Activated naive CD8-positive, alpha-beta T cell (primary cell): ENCODE results near the gene PDE4DIP.
"Not testable (repeated sequence)": the region's sequence is repeated elsewhere in the genome, so short reads cannot be mapped to it uniquely, and the experiment has no call there.

Experiments
- H3K27ac Mint-ChIP-seq: one replicate; pipeline ENCODE4 v1.8.0; 2021; ENCODE audit warnings: mixed read lengths
- H3K27me3 Mint-ChIP-seq: one replicate; pipeline ENCODE4 v1.8.0; 2021; ENCODE audit warnings: mixed read lengths
- H3K36me3 Mint-ChIP-seq: one replicate; pipeline ENCODE4 v1.8.0; 2021; ENCODE audit warnings: mixed read lengths
- H3K4me1 Mint-ChIP-seq: one replicate; pipeline ENCODE4 v1.8.0; 2021; ENCODE audit warnings: low read depth, mixed read lengths
- H3K4me3 Mint-ChIP-seq: one replicate; pipeline ENCODE4 v1.8.0; 2021; ENCODE audit warnings: mild to moderate bottlenecking, mixed read lengths
- H3K9me3 Mint-ChIP-seq: one replicate; pipeline ENCODE4 v1.8.0; 2021; ENCODE audit warnings: low read depth, mixed read lengths

The PDE4DIP gene

GRCh38 chr1:148935381-148936002, 91.3 kb downstream of the PDE4DIP start:
- not testable (repeated sequence) for H3K27ac Mint-ChIP-seq, H3K36me3 Mint-ChIP-seq, H3K9me3 Mint-ChIP-seq, H3K4me1 Mint-ChIP-seq, H3K27me3 Mint-ChIP-seq, H3K4me3 Mint-ChIP-seq

GRCh38 chr1:148942906-148943305, 98.7 kb downstream of the PDE4DIP start:
- not testable (repeated sequence) for H3K27me3 Mint-ChIP-seq, H3K4me1 Mint-ChIP-seq, H3K4me3 Mint-ChIP-seq, H3K27ac Mint-ChIP-seq, H3K36me3 Mint-ChIP-seq, H3K9me3 Mint-ChIP-seq

DNA sequence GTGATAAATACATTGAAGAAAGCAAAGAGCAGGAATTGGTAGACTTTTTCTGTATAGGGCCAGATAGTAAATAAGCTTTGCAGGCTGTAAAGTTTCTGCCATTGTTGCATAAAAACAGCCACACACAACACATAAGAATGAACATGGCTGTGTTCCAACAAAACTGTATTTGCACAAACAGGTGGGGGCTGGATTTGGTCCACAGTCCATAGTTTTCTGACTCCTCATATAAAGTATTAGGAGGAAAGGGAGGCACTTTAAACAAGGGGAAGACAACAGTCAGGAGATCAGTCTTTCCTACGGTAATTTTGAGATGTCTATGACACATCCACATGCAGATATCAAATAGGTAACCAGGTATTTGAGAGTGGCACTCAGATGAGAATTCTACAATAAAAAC, 100.9 kb downstream of the PDE4DIP start:
- H3K27me3 Mint-ChIP-seq, H3K36me3 Mint-ChIP-seq, H3K9me3 Mint-ChIP-seq, H3K4me1 Mint-ChIP-seq, H3K27ac Mint-ChIP-seq, H3K4me3 Mint-ChIP-seq: not testable (repeated sequence)

DNA sequence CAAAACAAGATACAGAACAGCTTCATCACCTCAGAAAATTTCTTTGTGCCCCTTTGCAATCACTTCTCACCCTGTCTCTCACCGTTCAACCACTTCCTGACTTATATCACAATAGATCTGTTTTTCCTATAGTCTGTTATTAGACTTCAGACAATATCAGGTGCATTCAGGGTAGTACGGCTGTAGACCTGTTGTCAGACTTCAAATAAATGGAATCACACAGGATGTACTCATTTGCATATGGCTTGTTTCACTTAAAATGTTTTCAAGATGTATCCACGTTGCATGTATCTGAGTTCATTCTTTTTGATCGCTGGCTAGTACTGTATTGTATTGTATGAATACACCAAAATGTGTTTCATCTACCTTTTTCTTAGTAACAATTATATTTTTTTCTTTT, 104.5 kb downstream of the PDE4DIP start:
- not testable (repeated sequence) for H3K36me3 Mint-ChIP-seq, H3K9me3 Mint-ChIP-seq, H3K4me3 Mint-ChIP-seq, H3K27me3 Mint-ChIP-seq
- Mint-ChIP-seq H3K27ac (peak overlapping the region; percentile 34), H3K4me1 (peaks cover 11% of the 10 kb centered on the region)

- H3K27me3 Mint-ChIP-seq: not testable (repeated sequence)
Observed at GRCh38 chr1:148951336-148952227, 107.4 kb downstream of the PDE4DIP start.

GRCh38 chr1:148952253-148952937, 108.2 kb downstream of the PDE4DIP start:
- not testable (repeated sequence) for H3K27ac Mint-ChIP-seq, H3K9me3 Mint-ChIP-seq, H3K36me3 Mint-ChIP-seq, H3K27me3 Mint-ChIP-seq
- Mint-ChIP-seq H3K4me3 (peak overlapping the region; percentile 90), H3K4me1 (peaks cover 16% of the 10 kb centered on the region)

More at GRCh38 chr1:148951336-148952227, 107.4 kb downstream of the PDE4DIP start:
- peak overlapping the region; percentile 90 for H3K4me3 Mint-ChIP-seq
- peaks cover 16% of the 10 kb centered on the region for H3K4me1 Mint-ChIP-seq
- H3K36me3 Mint-ChIP-seq, H3K9me3 Mint-ChIP-seq: not testable (repeated sequence)
- peak overlapping the region; percentile 86 for H3K27ac Mint-ChIP-seq

DNA sequence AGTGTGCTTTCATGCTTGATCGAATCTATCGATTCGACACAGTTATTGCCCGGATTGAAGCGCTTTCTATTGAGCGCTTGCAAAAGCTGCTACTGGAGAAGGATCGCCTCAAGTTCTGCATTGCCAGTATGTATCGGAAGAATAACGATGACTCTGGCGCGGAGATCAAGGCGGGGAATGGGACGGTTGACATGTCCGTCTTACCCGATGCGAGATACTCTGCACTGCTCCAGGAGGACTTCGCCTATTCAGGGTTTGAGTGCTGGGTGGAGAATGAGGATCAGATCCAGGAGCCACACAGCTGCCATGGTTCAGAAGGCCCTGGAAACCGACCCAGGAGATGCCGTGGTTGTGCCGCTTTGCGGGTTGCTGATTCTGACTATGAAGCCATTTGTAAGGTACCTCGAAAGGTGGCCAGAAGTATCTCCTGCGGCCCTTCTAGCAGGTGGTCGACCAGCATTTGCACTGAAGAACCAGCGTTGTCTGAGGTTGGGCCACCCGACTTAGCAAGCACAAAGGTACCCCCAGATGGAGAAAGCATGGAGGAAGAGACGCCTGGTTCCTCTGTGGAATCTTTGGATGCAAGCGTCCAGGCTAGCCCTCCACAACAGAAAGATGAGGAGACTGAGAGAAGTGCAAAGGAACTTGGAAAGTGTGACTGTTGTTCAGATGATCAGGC, 108.8 kb downstream of the PDE4DIP start:
- H3K27ac Mint-ChIP-seq, H3K9me3 Mint-ChIP-seq, H3K36me3 Mint-ChIP-seq, H3K27me3 Mint-ChIP-seq: not testable (repeated sequence)
- H3K4me3 Mint-ChIP-seq: peak overlapping the region; percentile 86
- H3K4me1 Mint-ChIP-seq: peaks cover 16% of the 10 kb centered on the region

DNA sequence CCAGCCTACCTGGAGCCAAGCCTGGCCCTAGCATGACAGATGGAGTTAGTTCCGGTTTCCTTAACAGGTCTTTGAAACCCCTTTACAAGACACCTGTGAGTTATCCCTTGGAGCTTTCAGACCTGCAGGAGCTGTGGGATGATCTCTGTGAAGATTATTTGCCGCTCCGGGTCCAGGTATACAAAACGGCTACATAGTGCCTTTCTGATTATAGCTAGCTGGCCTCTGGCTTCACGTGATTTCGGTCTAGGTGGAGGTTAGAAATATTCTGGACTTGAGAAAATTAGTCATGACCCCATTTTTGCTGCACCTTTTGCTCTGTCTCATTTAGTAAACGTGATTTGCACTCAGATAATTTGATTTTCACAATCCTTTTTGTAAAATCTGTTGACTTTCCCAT, 109.5 kb downstream of the PDE4DIP start:
- Mint-ChIP-seq H3K4me3 (peak overlapping the region; percentile 76), H3K27ac (peak overlapping the region; percentile 16), H3K4me1 (peaks cover 18% of the 10 kb centered on the region)
- H3K36me3 Mint-ChIP-seq, H3K9me3 Mint-ChIP-seq, H3K27me3 Mint-ChIP-seq: not testable (repeated sequence)

GRCh38 chr1:148958343-148958742, 114.1 kb downstream of the PDE4DIP start:
- H3K36me3 Mint-ChIP-seq, H3K27me3 Mint-ChIP-seq, H3K27ac Mint-ChIP-seq, H3K4me1 Mint-ChIP-seq, H3K9me3 Mint-ChIP-seq: not testable (repeated sequence)
- peak overlapping the region; percentile 49 for H3K4me3 Mint-ChIP-seq

DNA sequence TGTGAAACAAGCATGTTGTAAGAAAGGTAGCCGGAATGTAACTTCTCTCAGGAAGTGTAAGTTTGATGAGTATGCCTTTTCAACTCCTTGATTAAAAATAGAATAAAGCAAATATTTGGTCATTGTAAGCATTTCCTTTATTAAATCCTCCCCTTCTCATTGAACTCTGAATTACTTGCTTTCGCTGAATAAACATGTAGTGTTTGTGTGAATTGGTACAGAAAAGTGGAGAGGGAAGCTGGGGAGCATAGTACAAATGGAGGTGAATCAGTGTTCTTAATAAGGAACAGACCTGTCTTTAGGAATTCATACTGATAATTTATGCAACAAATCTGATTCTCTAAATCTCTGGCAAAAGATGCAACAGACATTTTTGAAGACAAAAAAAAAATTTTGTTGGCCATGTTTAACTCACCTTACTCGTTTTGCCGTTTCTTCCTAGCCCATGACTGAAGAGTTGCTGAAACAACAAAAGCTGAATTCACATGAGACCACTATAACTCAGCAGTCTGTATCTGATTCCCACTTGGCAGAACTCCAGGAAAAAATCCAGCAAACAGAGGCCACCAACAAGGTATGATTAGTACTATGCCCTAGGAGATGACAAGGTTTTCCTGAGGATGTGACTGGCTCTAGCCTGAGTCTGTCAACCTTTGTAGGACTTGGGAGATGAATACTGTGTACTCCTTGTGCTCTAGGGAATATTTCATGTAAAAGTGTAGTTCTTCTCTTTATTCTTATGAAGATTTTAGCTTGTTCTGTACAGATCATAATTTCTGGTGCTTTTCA, 116.2 kb downstream of the PDE4DIP start:
- not testable (repeated sequence) for H3K36me3 Mint-ChIP-seq, H3K4me1 Mint-ChIP-seq, H3K27me3 Mint-ChIP-seq, H3K27ac Mint-ChIP-seq, H3K9me3 Mint-ChIP-seq, H3K4me3 Mint-ChIP-seq

DNA sequence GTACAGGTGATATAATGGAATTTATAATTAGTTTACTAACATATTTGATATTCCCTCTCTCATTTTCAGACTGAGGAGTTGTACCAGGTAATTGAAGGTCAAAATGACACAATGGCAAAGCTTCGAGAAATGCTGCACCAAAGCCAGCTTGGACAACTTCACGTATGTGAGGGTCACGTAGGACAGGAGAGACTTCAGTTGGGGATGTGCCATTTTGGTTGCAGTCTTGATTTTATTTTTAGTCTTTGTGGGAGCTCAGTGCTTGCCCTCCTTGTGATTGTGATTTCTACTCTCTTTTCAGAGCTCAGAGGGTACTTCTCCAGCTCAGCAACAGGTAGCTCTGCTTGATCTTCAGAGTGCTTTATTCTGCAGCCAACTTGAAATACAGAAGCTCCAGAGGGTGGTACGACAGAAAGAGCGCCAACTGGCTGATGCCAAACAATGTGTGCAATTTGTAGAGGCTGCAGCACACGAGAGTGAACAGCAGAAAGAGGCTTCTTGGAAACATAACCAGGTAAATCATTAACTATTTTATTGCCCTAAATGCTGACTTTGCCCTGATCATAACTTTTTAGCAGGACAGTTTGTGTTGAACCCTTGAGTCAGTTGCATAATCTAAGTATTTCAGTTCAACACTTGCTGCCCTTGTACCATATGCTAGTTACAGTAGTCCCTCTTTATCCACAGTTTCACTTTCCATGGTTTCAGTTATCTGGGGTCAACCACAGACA, 118.1 kb downstream of the PDE4DIP start:
- not testable (repeated sequence) for H3K36me3 Mint-ChIP-seq, H3K27ac Mint-ChIP-seq, H3K9me3 Mint-ChIP-seq

DNA sequence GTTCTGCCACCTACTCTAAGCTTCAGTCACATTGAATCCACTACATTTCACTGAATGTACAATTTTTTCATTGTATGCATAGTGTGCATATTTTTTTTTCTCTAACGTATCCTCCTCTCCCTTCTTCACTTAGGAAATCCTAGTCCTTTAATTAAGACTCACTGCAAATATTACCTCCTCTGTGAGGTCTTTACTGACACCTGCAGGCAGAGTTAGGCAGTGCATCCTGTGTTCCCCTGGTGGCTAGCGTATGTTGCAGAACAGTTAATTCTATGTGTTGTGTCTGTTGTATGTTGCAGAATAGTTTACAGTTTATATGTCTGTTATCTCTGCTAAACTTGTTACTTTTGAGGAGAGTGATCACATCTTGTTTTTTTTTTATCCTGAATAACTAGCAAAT, 121.9 kb downstream of the PDE4DIP start:
- H3K4me1 Mint-ChIP-seq, H3K4me3 Mint-ChIP-seq, H3K27ac Mint-ChIP-seq, H3K9me3 Mint-ChIP-seq, H3K27me3 Mint-ChIP-seq, H3K36me3 Mint-ChIP-seq: not testable (repeated sequence)

More for the DNA sequence above, 118.1 kb downstream of the PDE4DIP start:
- H3K27me3 Mint-ChIP-seq, H3K4me3 Mint-ChIP-seq, H3K4me1 Mint-ChIP-seq: not testable (repeated sequence)

DNA sequence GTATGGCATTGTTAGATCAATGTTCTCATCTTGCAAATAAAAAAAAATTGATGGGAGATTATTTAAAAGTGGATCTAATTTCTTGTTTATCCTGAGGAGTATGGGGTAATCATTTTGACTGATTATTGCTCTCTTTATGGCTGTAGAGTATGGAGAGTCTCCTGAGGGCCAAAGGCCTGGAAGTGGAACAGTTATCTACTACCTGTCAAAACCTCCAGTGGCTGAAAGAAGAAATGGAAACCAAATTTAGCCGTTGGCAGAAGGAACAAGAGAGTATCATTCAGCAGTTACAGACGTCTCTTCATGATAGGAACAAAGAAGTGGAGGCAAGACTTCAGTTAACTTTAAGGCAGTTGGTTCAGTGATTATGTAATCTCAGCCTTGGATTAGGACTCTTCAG, 123.4 kb downstream of the PDE4DIP start:
- H3K27me3 Mint-ChIP-seq, H3K9me3 Mint-ChIP-seq, H3K4me3 Mint-ChIP-seq, H3K36me3 Mint-ChIP-seq, H3K4me1 Mint-ChIP-seq, H3K27ac Mint-ChIP-seq: not testable (repeated sequence)

DNA sequence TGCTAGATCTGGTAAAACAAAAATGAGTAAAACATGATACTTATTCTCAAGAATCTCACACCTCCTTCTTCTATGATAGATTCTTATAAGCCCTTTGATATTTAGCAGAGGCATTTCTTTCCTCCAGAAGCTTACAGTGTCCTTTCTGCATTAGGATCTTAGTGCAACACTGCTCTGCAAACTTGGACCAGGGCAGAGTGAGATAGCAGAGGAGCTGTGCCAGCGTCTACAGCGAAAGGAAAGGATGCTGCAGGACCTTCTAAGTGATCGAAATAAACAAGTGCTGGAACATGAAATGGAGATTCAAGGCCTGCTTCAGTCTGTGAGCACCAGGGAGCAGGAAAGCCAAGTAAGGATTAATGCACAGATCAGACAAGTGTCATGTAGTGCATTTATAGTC, 124.5 kb downstream of the PDE4DIP start:
- H3K27me3 Mint-ChIP-seq, H3K27ac Mint-ChIP-seq, H3K9me3 Mint-ChIP-seq, H3K4me1 Mint-ChIP-seq, H3K4me3 Mint-ChIP-seq, H3K36me3 Mint-ChIP-seq: not testable (repeated sequence)
